Anterior cingulate cortex (tissue), 58 donors: ENCODE measurements around the gene PGGHG.

ENCODE experiments used
- DNase-seq, 58 donors: peaks; one replicate each; lab custom pipeline; 2025; lab: John Stamatoyannopoulos, UW

Gene PGGHG

DNA sequence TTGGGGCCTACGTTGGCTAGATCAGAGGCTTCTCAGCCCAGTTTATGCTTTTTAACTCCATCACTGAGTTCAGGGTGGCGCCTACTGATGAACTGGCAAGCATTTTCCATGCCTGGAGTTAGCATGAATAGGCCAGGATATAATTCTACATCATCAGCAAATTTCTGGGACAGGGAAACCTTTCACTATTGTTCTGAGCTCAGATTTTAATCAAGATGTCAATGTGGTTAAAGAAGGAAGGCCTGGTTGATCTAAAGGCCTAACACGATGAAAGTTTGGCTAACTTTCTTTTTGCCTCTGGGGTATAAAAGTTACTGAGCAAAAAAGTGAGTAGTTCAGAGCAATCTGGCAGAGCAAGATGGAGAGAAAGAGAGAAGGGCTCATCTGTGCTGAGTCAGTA lies 53.4 kb downstream of the PGGHG start:
- DNase-seq, result no peak

DNA sequence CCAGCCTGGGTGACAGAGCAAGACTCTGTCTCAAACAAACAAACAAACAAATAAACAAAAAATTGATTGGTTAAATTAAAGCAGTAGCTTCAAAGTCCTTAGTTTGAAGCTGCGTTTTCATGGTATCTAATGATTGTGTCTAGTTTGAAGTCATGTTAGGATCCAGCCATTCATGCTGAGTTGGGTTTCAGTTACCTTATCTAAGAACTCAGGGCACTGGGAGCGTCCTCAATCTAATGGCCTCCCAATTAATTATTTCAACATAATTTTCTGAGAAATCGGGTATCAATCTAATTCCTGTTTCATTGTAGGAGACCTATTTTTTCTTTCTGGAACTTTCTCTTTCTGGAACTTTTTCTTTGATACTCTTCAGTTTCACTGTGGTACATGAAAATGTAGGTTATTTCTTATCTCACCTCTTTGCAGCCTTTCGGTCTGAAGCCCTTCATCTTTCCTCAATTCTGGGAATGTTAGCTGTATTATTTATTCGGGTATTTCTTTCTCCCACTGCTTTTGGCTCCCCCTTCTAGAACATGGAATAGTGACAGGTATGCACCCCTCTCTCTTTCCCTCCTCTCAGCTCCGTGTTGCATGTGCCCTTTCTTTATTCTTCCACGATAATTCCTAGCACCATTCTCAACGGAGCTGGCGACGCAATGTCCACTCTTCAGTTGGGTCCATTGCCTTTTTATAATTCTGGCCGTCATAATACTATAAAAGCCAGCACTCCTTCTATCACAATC lies 56.1 kb downstream of the PGGHG start:
- DNase-seq, result no peak
